Osteocyte (in vitro differentiated cells): Measurements from ENCODE around the gene PTGER3. TPM values are rescaled to one million over a fixed set of nuclear protein-coding genes. Genes with fewer than 3 reads are reported as not detected.
"Not testable (repeated sequence)": the region's sequence is repeated elsewhere in the genome, so short reads cannot be mapped to it uniquely, and the experiment has no call there.

Experiments
- DNase-seq: peaks from one replicate; pipeline ENCODE4 v3.0.0; 2021; ENCODE audit warnings: mixed read lengths; ENCODE audit not compliant: unreplicated experiment; ENCODE audit errors: extremely low spot score
- H3K27ac Mint-ChIP-seq: one replicate; pipeline ENCODE4 v1.8.0; 2021; ENCODE audit warnings: mild to moderate bottlenecking, mixed read lengths; ENCODE audit not compliant: unreplicated experiment
- H3K27me3 Mint-ChIP-seq: one replicate; pipeline ENCODE4 v1.8.0; 2021; ENCODE audit warnings: mixed read lengths; ENCODE audit not compliant: unreplicated experiment
- H3K36me3 Mint-ChIP-seq: one replicate; pipeline ENCODE4 v1.8.0; 2021; ENCODE audit warnings: mixed read lengths; ENCODE audit not compliant: unreplicated experiment
- H3K4me1 Mint-ChIP-seq: one replicate; pipeline ENCODE4 v1.8.0; 2021; ENCODE audit warnings: mixed read lengths; ENCODE audit not compliant: unreplicated experiment
- H3K4me3 Mint-ChIP-seq: one replicate; pipeline ENCODE4 v1.8.0; 2021; ENCODE audit warnings: mild to moderate bottlenecking, moderate library complexity, mixed read lengths; ENCODE audit not compliant: unreplicated experiment
- H3K9me3 Mint-ChIP-seq: one replicate; pipeline ENCODE4 v1.8.0; 2021; ENCODE audit warnings: mixed read lengths; ENCODE audit not compliant: unreplicated experiment
- total RNA-seq: library from RNA; stranded (reverse); gene quantifications from 2 replicates; pipeline ENCODE4 v1.2.1, GENCODE V29; 2021
- TF ChIP-seq, protein P1 (sequence below): fragments of 200-600 bp; sonication (generic); IDR thresholded peaks from 2 replicates; pipeline ENCODE4 v1.5.0; 2021; ENCODE audit warnings: antibody characterized with exemption, mild to moderate bottlenecking, moderate library complexity

Gene PTGER3
- total RNA-seq, 1 donor from 2014 or later: not detected

DNA sequence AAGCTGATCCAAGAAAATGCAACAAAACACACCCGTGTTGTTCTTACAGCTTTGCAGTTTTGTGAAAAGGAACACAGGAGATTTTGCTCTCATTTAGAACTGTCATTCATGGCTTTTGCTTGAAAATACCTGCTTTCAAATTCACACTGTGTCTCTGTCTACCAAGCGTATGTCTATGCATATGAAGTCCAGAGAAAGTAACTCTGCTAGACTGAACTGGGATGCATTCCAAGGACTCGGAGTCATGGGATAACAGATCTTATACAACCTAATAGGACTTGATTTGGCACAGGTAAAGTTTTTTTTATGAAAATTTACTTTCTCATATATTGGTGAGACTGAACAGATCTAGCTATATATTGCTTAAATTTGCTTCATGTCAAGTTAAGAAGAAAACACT, 102.4 kb downstream of the PTGER3 start:
- H3K9me3 Mint-ChIP-seq: peaks cover 6% of the 10 kb centered on the region
- DNase-seq: no peak
- no peaks in the 10 kb centered on the region for H3K4me1 Mint-ChIP-seq
- no peak overlapping the region for H3K27ac Mint-ChIP-seq
- H3K36me3 Mint-ChIP-seq: no peaks in the 10 kb centered on the region
- TF ChIP-seq, protein P1, sequence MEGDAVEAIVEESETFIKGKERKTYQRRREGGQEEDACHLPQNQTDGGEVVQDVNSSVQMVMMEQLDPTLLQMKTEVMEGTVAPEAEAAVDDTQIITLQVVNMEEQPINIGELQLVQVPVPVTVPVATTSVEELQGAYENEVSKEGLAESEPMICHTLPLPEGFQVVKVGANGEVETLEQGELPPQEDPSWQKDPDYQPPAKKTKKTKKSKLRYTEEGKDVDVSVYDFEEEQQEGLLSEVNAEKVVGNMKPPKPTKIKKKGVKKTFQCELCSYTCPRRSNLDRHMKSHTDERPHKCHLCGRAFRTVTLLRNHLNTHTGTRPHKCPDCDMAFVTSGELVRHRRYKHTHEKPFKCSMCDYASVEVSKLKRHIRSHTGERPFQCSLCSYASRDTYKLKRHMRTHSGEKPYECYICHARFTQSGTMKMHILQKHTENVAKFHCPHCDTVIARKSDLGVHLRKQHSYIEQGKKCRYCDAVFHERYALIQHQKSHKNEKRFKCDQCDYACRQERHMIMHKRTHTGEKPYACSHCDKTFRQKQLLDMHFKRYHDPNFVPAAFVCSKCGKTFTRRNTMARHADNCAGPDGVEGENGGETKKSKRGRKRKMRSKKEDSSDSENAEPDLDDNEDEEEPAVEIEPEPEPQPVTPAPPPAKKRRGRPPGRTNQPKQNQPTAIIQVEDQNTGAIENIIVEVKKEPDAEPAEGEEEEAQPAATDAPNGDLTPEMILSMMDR: no peak
- no peak overlapping the region for H3K4me3 Mint-ChIP-seq
- no peaks in the 10 kb centered on the region for H3K27me3 Mint-ChIP-seq

DNA sequence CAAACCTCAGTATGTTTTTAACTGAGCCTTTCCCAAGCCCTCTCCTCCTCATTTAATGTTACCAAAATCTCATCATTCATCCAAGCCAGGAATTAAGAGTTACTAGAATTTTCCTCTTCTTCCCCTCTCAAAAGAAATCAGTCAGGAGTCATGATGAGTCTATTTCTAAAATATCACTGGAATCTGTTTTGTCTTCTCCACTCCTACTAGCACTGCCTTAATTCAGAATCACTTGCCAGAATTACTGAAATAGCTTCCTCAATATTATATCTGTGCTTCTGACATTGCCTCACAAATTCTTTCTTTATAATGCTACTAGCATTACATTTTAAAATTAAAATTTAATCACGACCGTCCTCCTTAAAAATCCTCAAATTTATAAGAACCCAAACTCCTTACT, 106.1 kb downstream of the PTGER3 start:
- Mint-ChIP-seq H3K36me3 (no peaks in the 10 kb centered on the region), H3K4me3 (no peak overlapping the region), H3K4me1 (no peaks in the 10 kb centered on the region), H3K9me3 (peaks cover 6% of the 10 kb centered on the region), H3K27ac (no peak overlapping the region), H3K27me3 (no peaks in the 10 kb centered on the region)
- TF ChIP-seq, protein P1: no peak
- DNase-seq: no peak

DNA sequence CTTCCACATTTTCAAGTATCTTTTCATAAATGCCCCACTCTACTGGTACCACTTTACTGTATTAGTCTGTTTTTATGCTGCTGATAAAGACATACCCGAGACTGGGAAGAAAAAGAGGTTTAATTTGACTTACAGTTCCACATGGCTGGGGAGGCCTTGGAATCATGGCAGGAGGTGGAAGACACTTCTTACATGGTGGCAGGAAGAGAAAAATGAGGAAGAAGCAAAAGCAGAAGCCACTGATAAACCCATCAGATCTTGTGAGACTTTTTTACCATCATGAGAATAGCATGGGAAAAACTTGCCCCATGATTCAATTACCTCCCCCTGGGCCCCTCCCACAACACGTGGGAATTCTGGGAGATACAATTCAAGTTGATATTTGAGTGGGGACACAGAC, 107.2 kb downstream of the PTGER3 start:
- H3K27ac Mint-ChIP-seq, DNase-seq, H3K4me1 Mint-ChIP-seq, H3K4me3 Mint-ChIP-seq, H3K9me3 Mint-ChIP-seq, H3K36me3 Mint-ChIP-seq, H3K27me3 Mint-ChIP-seq: not testable (repeated sequence)

DNA sequence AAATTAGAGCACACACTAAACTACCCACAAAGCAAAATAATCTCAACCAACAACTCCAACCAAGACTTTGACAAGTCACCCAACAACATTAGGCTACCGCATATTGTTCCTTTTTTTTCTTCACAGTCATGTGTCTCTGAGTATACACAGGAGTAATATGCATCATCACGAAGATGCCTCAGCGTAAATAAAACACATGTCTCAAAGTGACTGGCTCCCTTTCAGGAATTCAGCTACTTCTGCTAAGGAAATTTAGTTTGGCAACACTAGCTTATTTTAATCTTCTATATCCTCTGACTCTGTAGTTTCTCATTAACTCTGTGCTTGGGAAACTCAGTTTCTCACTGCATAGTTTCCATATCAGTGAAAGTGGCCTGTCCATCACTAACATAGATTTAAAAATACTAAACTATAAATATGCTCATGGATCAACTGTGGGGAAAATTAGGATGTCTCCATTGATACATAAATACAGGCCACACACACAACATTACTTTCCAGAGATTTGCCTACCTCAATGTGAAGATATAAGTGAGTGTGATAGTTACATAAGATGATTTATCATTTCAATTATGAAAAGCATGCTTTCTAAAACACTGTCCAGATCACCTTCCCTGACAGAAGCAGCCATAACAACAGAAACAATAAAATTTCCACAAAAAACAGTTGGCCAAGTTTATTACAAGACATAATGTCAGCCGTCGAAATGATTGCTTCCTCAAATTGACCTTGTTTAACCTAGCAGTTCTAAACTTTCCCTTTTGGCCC, 113.2 kb downstream of the PTGER3 start:
- no peaks in the 10 kb centered on the region for H3K4me1 Mint-ChIP-seq
- no peaks in the 10 kb centered on the region for H3K36me3 Mint-ChIP-seq
- no peak overlapping the region for H3K4me3 Mint-ChIP-seq
- TF ChIP-seq, protein P1: no peak
- H3K27me3 Mint-ChIP-seq: no peaks in the 10 kb centered on the region
- no peak overlapping the region for H3K27ac Mint-ChIP-seq
- DNase-seq: no peak
- no peaks in the 10 kb centered on the region for H3K9me3 Mint-ChIP-seq

DNA sequence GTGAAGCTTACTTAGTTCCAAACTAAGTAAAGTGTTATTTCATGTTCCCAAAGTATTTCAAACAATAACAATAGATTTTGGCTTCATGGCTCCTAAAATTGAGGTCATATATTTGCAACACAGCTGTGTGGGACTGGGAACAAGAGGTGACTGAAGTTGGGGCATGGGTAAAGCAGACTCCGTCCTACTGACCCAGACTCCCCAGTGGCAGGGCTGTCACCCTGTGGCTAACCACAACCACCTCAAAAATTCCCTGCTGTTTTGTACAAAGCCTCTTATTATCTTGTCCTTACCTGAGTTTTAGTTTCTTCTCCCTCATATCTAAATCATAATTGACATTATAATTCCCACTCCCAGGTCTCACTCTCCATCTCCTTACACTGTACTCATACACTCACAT, 117.6 kb downstream of the PTGER3 start:
- no peaks in the 10 kb centered on the region for H3K9me3 Mint-ChIP-seq
- no peak overlapping the region for H3K4me3 Mint-ChIP-seq
- H3K27ac Mint-ChIP-seq: no peak overlapping the region
- TF ChIP-seq, protein P1: no peak
- no peaks in the 10 kb centered on the region for H3K27me3 Mint-ChIP-seq
- no peak for DNase-seq
- H3K36me3 Mint-ChIP-seq: no peaks in the 10 kb centered on the region
- no peaks in the 10 kb centered on the region for H3K4me1 Mint-ChIP-seq
